ENCODE measurements around the gene FOXA2. TPM values are rescaled to one million over a fixed set of nuclear protein-coding genes. Genes with fewer than 3 reads are reported as not detected.

FOXA2 gene
- total and polyA plus RNA-seq, 2 donors (not counting 3 experiments of a cell fraction or from before 2014, with no cell fraction given) = not detected

DNA sequence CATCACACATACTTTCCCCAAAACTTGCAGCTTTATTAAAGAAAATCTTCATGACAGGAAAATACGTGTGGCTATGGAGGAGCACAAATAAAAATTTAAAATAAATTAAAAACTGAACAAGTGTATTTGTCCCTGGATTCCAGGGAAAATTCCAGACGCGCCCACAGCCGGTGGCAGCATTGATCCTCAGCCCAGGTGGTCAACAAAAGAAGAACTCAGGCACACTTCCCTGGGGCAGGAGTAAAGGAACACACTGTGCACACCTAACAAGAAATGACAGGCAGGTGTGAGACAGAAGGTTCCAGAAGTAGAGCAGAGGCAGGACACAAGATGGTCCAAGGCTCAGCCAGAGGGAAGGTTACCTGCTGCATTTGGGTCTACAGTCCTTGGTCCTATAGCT, 36.3 kb downstream of the FOXA2 start:
- CTCF ChIA-PET = no interaction called here
- BruUV-seq (replicated peaks) = no TSS peak
- Histone ChIP-seq H3K9ac (replicated peaks; ENCODE audit: extremely low read depth, insufficient read depth, low read length) (no peak overlapping the region), H3K79me2 (ENCODE audit: control insufficient read depth, insufficient read depth, low read length) (no peaks in the 10 kb centered on the region), H3K4me3 (replicated peaks in 1 of 3; ENCODE audit: insufficient read depth in 1 of 3, low read depth in 1 of 3, low read length in 3 of 3) (no peak overlapping the region), H3K27ac (ENCODE audit: insufficient read depth, low read depth, low read length) (no peak overlapping the region), H3K36me3 (ENCODE audit: control insufficient read depth in 2 of 2, extremely low read depth in 1 of 2, insufficient read depth in 2 of 2, low read length in 2 of 2) (no peaks in the 10 kb centered on the region), H3K4me2 (ENCODE audit: insufficient read depth, low read length) (no peak overlapping the region), H3K9me3 (replicated peaks; ENCODE audit: control insufficient read depth, insufficient read depth, low read length) (no peaks in the 10 kb centered on the region), H2AFZ (ENCODE audit: low read depth, low read length) (no peak overlapping the region), H3K4me1 (ENCODE audit: control insufficient read depth, extremely low read depth, insufficient read depth, low read length) (no peaks in the 10 kb centered on the region), H3K27me3 (ENCODE audit: control insufficient read depth in 2 of 2, insufficient read depth in 2 of 2, low read length in 2 of 2) (no peaks in the 10 kb centered on the region), H4K20me1 (replicated peaks; ENCODE audit: control insufficient read depth, extremely low read depth, insufficient read depth, low read length) (no peaks in the 10 kb centered on the region), H3K9me1 (replicated peaks; ENCODE audit: control insufficient read depth, extremely low read depth, insufficient read depth, low read length) (no peaks in the 10 kb centered on the region)
- intact Hi-C loops (cut with micrococcal nuclease) = no loop called here
- dilution Hi-C loops (cut with MboI; ENCODE audit: extremely low pct_ligation_motif_present, low sequenced_read_pairs) = no loop called here
- TF ChIP-seq EZH2 (IDR thresholded peaks at IDR 0.05; ENCODE audit: borderline replicate concordance, low read depth, low read length, severe bottlenecking) = no peak
- TF ChIP-seq, protein P1, sequence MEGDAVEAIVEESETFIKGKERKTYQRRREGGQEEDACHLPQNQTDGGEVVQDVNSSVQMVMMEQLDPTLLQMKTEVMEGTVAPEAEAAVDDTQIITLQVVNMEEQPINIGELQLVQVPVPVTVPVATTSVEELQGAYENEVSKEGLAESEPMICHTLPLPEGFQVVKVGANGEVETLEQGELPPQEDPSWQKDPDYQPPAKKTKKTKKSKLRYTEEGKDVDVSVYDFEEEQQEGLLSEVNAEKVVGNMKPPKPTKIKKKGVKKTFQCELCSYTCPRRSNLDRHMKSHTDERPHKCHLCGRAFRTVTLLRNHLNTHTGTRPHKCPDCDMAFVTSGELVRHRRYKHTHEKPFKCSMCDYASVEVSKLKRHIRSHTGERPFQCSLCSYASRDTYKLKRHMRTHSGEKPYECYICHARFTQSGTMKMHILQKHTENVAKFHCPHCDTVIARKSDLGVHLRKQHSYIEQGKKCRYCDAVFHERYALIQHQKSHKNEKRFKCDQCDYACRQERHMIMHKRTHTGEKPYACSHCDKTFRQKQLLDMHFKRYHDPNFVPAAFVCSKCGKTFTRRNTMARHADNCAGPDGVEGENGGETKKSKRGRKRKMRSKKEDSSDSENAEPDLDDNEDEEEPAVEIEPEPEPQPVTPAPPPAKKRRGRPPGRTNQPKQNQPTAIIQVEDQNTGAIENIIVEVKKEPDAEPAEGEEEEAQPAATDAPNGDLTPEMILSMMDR (IDR thresholded peaks at IDR 0.05; ENCODE audit: extremely low read depth in 1 of 2, insufficient read depth in 1 of 2, low read depth in 1 of 2, low read length in 2 of 2) = no peak
- TF ChIP-seq POLR2A (IDR thresholded peaks at IDR 0.05; ENCODE audit: low read depth, low read length) = no peak
- TF ChIP-seq POLR2AphosphoS5 (IDR thresholded peaks at IDR 0.05; ENCODE audit: insufficient read depth, low read depth, low read length) = no peak
- no peak for TF ChIP-seq GATA2 (IDR thresholded peaks at IDR 0.05; ENCODE audit: insufficient read depth, insufficient read length, low read depth, low read length)
- TF ChIP-seq JUN (IDR thresholded peaks at IDR 0.05; ENCODE audit: borderline replicate concordance, insufficient read depth, insufficient read length, low read depth) = no peak
- TF ChIP-seq FOS (IDR thresholded peaks at IDR 0.05; ENCODE audit: borderline replicate concordance, insufficient read depth, low read length) = no peak
- no peak for TF ChIP-seq MYC (IDR thresholded peaks at IDR 0.05; ENCODE audit: low read depth, low read length)
- TF ChIP-seq, protein P2, sequence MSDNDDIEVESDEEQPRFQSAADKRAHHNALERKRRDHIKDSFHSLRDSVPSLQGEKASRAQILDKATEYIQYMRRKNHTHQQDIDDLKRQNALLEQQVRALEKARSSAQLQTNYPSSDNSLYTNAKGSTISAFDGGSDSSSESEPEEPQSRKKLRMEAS (IDR thresholded peaks at IDR 0.05; ENCODE audit: insufficient read depth, insufficient read length) = no peak
- FAIRE-seq = no peak
- no peak for DNase-seq (ENCODE audit: low read depth, low spot score)
- POLR2A ChIA-PET = no interaction called here
